SK-N-SH (cell line): ENCODE measurements around the gene GPR137B. TPM values are rescaled to one million over a fixed set of nuclear protein-coding genes. Genes with fewer than 3 reads are reported as not detected.

Experiments used
- CTCF ChIA-PET: fragments of 300-600, 350-600 bp; formaldehyde crosslinking; extraction: SDS; loops from one replicate; lab custom pipeline; 2021; lab: Yijun Ruan, JAX
- POLR2A ChIA-PET: fragments of 350-600 bp; sonication (Branson Sonifier 250); formaldehyde crosslinking; extraction: SDS; loops from one replicate; lab custom pipeline; 2020; ENCODE audit warnings: antibody characterized with exemption, inconsistent platforms; lab: Yijun Ruan, JAX
- DNase-seq: peaks from one replicate; pipeline ENCODE4 v3.0.0; 2012
- H2AFZ ChIP-seq: fragments of 200-600 bp; sonication (generic); 2 replicates; pipeline ENCODE4 v1.8.1; 2016; ENCODE audit warnings: antibody characterized with exemption, mild to moderate bottlenecking, low read depth
- H3F3A ChIP-seq: fragments of 200-600 bp; sonication (generic); replicated peaks from 2 replicates; pipeline ENCODE3; 2016; ENCODE audit warnings: antibody characterized with exemption, mild to moderate bottlenecking; ENCODE audit not compliant: insufficient read depth
- H3K27ac ChIP-seq, 2 experiments: fragments of 200-500 bp in 1 of 2; fragments of 200-600 bp in 1 of 2; sonication (Bioruptor generic) in 1 of 2; sonication (generic), shearing (Covaris generic) in 1 of 2; 2 replicates each; pipeline versions ENCODE4 v1.5.1 to v1.6.1; 2014 to 2016; ENCODE audit warnings: low read depth in 2 of 2, inconsistent platforms in 1 of 2, low read length in 1 of 2, mild to moderate bottlenecking in 1 of 2, mixed read lengths in 1 of 2
- H3K27me3 ChIP-seq: fragments of 200-600 bp; sonication (generic), shearing (Covaris generic); 2 replicates; pipeline ENCODE4 v1.6.1; 2016; ENCODE audit warnings: mixed run types; ENCODE audit not compliant: insufficient read depth
- H3K36me3 ChIP-seq, 2 experiments: fragments of 200-500 bp in 1 of 2; fragments of 200-600 bp in 1 of 2; sonication (Bioruptor generic) in 1 of 2; sonication (generic) in 1 of 2; replicated peaks in 1 of 2; 2 replicates each; pipeline versions ENCODE3 to v1.5.1; 2014 to 2016; ENCODE audit warnings: low read length in 1 of 2, mild to moderate bottlenecking in 1 of 2; ENCODE audit not compliant: insufficient read depth in 2 of 2, control insufficient read depth in 1 of 2
- H3K4me1 ChIP-seq, 2 experiments: fragments of 200-500 bp in 1 of 2; fragments of 200-600 bp in 1 of 2; sonication (Bioruptor generic) in 1 of 2; sonication (generic), shearing (Covaris generic) in 1 of 2; 2 replicates each; pipeline versions ENCODE4 v1.5.1 to v1.6.1; 2014 to 2016; ENCODE audit warnings: low read depth in 1 of 2, low read length in 1 of 2, mixed run types in 1 of 2; ENCODE audit not compliant: insufficient read depth in 2 of 2, control insufficient read depth in 1 of 2
- H3K4me2 ChIP-seq: fragments of 200-600 bp; sonication (generic), shearing (Covaris generic); 2 replicates; pipeline ENCODE4 v1.6.1; 2017; ENCODE audit warnings: mixed run types
- H3K4me3 ChIP-seq, 2 experiments: fragments of 200-500 bp in 1 of 2; fragments of 200-600 bp in 1 of 2; sonication (Bioruptor generic) in 1 of 2; sonication (generic), shearing (Covaris generic) in 1 of 2; 2 replicates each; pipeline versions ENCODE4 v1.5.1 to v1.8.1; 2014 to 2016; ENCODE audit warnings: low read depth in 2 of 2, inconsistent platforms in 1 of 2, low read length in 1 of 2, mild to moderate bottlenecking in 1 of 2, mixed read lengths in 1 of 2, moderate library complexity in 1 of 2
- H3K79me2 ChIP-seq: fragments of 200-600 bp; sonication (generic); 2 replicates; pipeline ENCODE4 v1.8.1; 2017; ENCODE audit warnings: mild to moderate bottlenecking; ENCODE audit not compliant: insufficient read depth
- H3K9ac ChIP-seq: fragments of 200-600 bp; sonication (generic); 2 replicates; pipeline ENCODE4 v1.6.1; 2017; ENCODE audit warnings: mixed run types
- H3K9me2 ChIP-seq: fragments of 200-600 bp; sonication (generic); 2 replicates; pipeline ENCODE4 v1.6.1; 2017; ENCODE audit warnings: mixed run types
- H3K9me3 ChIP-seq: fragments of 200-600 bp; sonication (generic); 2 replicates; pipeline ENCODE4 v1.6.1; 2017; ENCODE audit warnings: mixed run types, mild to moderate bottlenecking, moderate library complexity
- H4K20me1 ChIP-seq: fragments of 200-600 bp; sonication (generic); 2 replicates; pipeline ENCODE4 v1.6.1; 2017; ENCODE audit warnings: mild to moderate bottlenecking, mixed run types; ENCODE audit not compliant: insufficient read depth
- ELF1 ChIP-seq: IDR thresholded peaks from 2 replicates; pipeline ENCODE4 v1.4.0; 2012
- EP300 ChIP-seq, 2 experiments: IDR thresholded peaks; 2 replicates each; pipeline versions ENCODE4 v1.4.0 to v1.6.1; 2012; ENCODE audit warnings: borderline replicate concordance in 1 of 2, low read depth in 1 of 2, low read length in 1 of 2
- FOSL2 ChIP-seq: IDR thresholded peaks from 2 replicates; pipeline ENCODE4 v1.4.0; 2012; ENCODE audit warnings: low read depth, mild to moderate bottlenecking, moderate library complexity, borderline replicate concordance
- FOXM1 ChIP-seq: IDR thresholded peaks from 2 replicates; pipeline ENCODE4 v1.4.0; 2012; ENCODE audit warnings: low read depth, mild to moderate bottlenecking
- GATA2 ChIP-seq: sonication (generic); formaldehyde crosslinking; IDR thresholded peaks from 2 replicates; pipeline ENCODE4 v1.5.0; 2020; ENCODE audit warnings: mild to moderate bottlenecking, missing genetic modification reagents
- MXI1 ChIP-seq: IDR thresholded peaks from 2 replicates; pipeline ENCODE4 v1.6.1; 2012; ENCODE audit warnings: mild to moderate bottlenecking, low read depth, low read length, improper control_type of control experiment
- NFIC ChIP-seq: IDR thresholded peaks from 2 replicates; pipeline ENCODE4 v1.4.0; 2012; ENCODE audit warnings: borderline replicate concordance
- NRF1 ChIP-seq: IDR thresholded peaks from 2 replicates; pipeline ENCODE4 v1.6.1; 2012; ENCODE audit warnings: low read depth, mild to moderate bottlenecking, low read length
- POLR2AphosphoS5 ChIP-seq: IDR thresholded peaks from 2 replicates; pipeline ENCODE4 v1.6.1; 2012; ENCODE audit warnings: low read depth, low read length
- RCOR1 ChIP-seq: fragments of 150-350 bp; IDR thresholded peaks from 2 replicates; pipeline ENCODE4 v1.6.1; 2017; ENCODE audit warnings: antibody characterized with exemption, low read length
- RFX5 ChIP-seq: IDR thresholded peaks from 2 replicates; pipeline ENCODE4 v1.6.1; 2012; ENCODE audit warnings: mild to moderate bottlenecking, improper control_type of control experiment, low read length
- SIN3A ChIP-seq: IDR thresholded peaks from 2 replicates; pipeline ENCODE4 v1.6.1; 2012; ENCODE audit warnings: low read depth, mild to moderate bottlenecking, low read length, moderate library complexity, borderline replicate concordance
- TAF1 ChIP-seq: IDR thresholded peaks from 2 replicates; pipeline ENCODE4 v1.6.1; 2012; ENCODE audit warnings: low read depth, mild to moderate bottlenecking, low read length, moderate library complexity, borderline replicate concordance
- TCF12 ChIP-seq: IDR thresholded peaks from 2 replicates; pipeline ENCODE4 v1.4.0; 2012
- TEAD4 ChIP-seq: IDR thresholded peaks from 2 replicates; pipeline ENCODE4 v1.4.0; 2012; ENCODE audit warnings: mild to moderate bottlenecking, borderline replicate concordance; ENCODE audit not compliant: insufficient read depth
- YY1 ChIP-seq: IDR thresholded peaks from 2 replicates; pipeline ENCODE4 v1.4.0; 2012; ENCODE audit warnings: low read depth, mild to moderate bottlenecking
- WGBS: methylation state at CpG from one replicate; pipeline ENCODE4 v1.1.6; 2017; ENCODE audit warnings: low lambda C conversion rate; 5-methylcytosine and 5-hydroxymethylcytosine counted together
- polyA plus RNA-seq, 3 experiments: library from polyadenylated mRNA; depleted of rRNA; stranded (reverse); fragments of >200 nt; gene quantifications; 2 replicates each; pipeline ENCODE4 v1.2.3, GENCODE V29; 2012
- TF ChIP-seq, protein P1 (sequence below): IDR thresholded peaks from 2 replicates; pipeline ENCODE4 v1.4.0; 2012; ENCODE audit warnings: low read depth, borderline replicate concordance
- TF ChIP-seq, protein P2 (sequence below): IDR thresholded peaks from 2 replicates; pipeline ENCODE4; 2012
- TF ChIP-seq, protein P3 (sequence below): IDR thresholded peaks from 2 replicates; pipeline ENCODE4 v1.4.0; 2012; ENCODE audit warnings: low read depth, borderline replicate concordance
- TF ChIP-seq, protein P4 (sequence below): fragments of 150-350 bp; IDR thresholded peaks from 2 replicates; pipeline ENCODE4 v1.6.1; 2016; ENCODE audit warnings: mild to moderate bottlenecking, low read depth, low read length
- TF ChIP-seq, protein P5 (sequence below): fragments of 200-600 bp; sonication (generic); IDR thresholded peaks from 2 replicates; pipeline ENCODE4 v1.6.1; 2017; ENCODE audit warnings: antibody characterized with exemption, mild to moderate bottlenecking, moderate library complexity

GPR137B gene
- polyA plus RNA-seq, 1 of the 3 experiments (the other 2 are of a cell fraction) = 7.0 TPM

DNA sequence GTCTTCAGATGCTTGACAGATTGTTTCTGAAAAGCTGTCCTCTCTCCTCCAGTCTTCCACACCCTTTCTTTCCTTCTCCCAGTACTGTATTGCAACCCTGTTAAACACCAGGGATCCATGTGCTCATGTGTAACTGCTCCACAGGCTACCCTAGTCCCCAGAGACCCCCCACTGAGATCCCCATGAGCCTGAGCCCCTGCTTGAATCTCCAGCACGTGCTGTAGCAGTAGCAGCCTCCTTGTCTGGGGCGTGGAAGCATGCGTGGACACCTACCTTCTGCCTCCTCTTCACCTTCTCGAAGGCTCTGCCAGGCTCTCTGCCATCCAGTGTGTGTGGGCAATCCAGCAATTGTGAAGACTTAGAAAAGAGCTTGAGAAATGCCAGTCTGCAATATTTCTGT is 25.2 kb downstream of the GPR137B start (continued):
- no peak for TF ChIP-seq FOSL2
- no peak for TF ChIP-seq EP300 (IDR thresholded peaks at IDR 0.05; ENCODE audit: borderline replicate concordance in 1 of 2, low read depth in 1 of 2, low read length in 1 of 2)
- TF ChIP-seq YY1 = no peak
- no peak for TF ChIP-seq POLR2AphosphoS5
- TF ChIP-seq TCF12 = no peak
- no peak for TF ChIP-seq GATA2
- no peak for TF ChIP-seq SIN3A
- TF ChIP-seq ELF1 = no peak
- TF ChIP-seq, protein P1, sequence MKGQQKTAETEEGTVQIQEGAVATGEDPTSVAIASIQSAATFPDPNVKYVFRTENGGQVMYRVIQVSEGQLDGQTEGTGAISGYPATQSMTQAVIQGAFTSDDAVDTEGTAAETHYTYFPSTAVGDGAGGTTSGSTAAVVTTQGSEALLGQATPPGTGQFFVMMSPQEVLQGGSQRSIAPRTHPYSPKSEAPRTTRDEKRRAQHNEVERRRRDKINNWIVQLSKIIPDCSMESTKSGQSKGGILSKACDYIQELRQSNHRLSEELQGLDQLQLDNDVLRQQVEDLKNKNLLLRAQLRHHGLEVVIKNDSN = no peak

DNA sequence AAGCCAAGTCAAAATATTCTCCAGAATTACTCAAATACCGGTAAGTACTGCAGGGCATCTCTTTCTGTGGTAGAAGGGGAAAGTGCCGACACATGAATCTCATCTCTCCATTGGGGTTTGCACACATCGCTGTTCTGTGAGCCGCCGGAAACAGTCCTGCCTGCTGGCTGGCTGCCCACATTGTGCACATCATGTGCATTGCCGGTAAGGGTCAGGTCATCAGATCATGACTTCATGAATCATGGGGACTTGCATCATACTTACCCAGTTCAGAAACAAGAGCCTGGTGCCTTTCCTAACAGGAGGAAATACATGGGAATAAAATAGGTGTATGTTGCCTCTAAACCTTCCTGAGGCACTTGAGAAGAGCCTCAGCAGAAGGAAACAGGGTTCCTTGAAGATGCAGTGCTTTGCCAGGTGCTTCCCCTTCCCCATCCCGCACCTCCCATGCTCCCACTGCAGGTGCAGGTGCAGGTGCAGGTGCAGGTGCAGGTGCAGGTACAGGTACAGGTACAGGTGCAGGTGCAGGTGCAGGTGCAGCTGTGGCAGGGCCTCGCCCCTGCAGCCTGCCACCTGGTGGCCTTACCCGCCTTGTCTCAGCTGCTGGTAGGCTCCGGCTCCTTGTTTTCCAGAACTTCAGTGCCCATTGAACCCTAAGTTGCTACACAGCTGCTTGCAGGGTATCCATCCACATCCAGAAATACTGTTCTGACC is 26.5 kb downstream of the GPR137B start:
- Histone ChIP-seq H3K27me3 (no peaks in the 10 kb centered on the region), H3F3A (no peaks in the 10 kb centered on the region), H3K9me3 (no peaks in the 10 kb centered on the region), H3K79me2 (no peaks in the 10 kb centered on the region), H3K36me3 (no peaks in the 10 kb centered on the region), H3K4me3 (no peak overlapping the region), H4K20me1 (no peaks in the 10 kb centered on the region), H3K4me2 (no peak overlapping the region), H3K9ac (no peak overlapping the region), H3K4me1 (no peaks in the 10 kb centered on the region), H3K9me2 (no peaks in the 10 kb centered on the region), H3K27ac (no peak overlapping the region), H2AFZ (no peak overlapping the region)
- 83% methylated on average over 9 of the region's 10 CpGs for WGBS
- TF ChIP-seq RCOR1 = no peak
- no peak for TF ChIP-seq SIN3A
- no peak for TF ChIP-seq EP300 (IDR thresholded peaks at IDR 0.05; ENCODE audit: borderline replicate concordance in 1 of 2, low read depth in 1 of 2, low read length in 1 of 2)
- TF ChIP-seq ELF1 = no peak
- TF ChIP-seq TAF1 = no peak
- TF ChIP-seq GATA2 = no peak
- TF ChIP-seq FOXM1 = no peak
- no peak for TF ChIP-seq NFIC
- no peak for TF ChIP-seq FOSL2
- TF ChIP-seq, protein P2, sequence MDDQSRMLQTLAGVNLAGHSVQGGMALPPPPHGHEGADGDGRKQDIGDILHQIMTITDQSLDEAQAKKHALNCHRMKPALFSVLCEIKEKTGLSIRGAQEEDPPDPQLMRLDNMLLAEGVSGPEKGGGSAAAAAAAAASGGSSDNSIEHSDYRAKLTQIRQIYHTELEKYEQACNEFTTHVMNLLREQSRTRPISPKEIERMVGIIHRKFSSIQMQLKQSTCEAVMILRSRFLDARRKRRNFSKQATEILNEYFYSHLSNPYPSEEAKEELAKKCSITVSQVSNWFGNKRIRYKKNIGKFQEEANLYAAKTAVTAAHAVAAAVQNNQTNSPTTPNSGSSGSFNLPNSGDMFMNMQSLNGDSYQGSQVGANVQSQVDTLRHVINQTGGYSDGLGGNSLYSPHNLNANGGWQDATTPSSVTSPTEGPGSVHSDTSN = no peak
- TF ChIP-seq, protein P3, sequence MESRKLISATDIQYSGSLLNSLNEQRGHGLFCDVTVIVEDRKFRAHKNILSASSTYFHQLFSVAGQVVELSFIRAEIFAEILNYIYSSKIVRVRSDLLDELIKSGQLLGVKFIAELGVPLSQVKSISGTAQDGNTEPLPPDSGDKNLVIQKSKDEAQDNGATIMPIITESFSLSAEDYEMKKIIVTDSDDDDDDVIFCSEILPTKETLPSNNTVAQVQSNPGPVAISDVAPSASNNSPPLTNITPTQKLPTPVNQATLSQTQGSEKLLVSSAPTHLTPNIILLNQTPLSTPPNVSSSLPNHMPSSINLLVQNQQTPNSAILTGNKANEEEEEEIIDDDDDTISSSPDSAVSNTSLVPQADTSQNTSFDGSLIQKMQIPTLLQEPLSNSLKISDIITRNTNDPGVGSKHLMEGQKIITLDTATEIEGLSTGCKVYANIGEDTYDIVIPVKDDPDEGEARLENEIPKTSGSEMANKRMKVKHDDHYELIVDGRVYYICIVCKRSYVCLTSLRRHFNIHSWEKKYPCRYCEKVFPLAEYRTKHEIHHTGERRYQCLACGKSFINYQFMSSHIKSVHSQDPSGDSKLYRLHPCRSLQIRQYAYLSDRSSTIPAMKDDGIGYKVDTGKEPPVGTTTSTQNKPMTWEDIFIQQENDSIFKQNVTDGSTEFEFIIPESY = no peak
- TF ChIP-seq MXI1 = no peak
- TF ChIP-seq NRF1 = no peak
- TF ChIP-seq, protein P4, sequence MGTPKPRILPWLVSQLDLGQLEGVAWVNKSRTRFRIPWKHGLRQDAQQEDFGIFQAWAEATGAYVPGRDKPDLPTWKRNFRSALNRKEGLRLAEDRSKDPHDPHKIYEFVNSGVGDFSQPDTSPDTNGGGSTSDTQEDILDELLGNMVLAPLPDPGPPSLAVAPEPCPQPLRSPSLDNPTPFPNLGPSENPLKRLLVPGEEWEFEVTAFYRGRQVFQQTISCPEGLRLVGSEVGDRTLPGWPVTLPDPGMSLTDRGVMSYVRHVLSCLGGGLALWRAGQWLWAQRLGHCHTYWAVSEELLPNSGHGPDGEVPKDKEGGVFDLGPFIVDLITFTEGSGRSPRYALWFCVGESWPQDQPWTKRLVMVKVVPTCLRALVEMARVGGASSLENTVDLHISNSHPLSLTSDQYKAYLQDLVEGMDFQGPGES = no peak
- TF ChIP-seq, protein P5, sequence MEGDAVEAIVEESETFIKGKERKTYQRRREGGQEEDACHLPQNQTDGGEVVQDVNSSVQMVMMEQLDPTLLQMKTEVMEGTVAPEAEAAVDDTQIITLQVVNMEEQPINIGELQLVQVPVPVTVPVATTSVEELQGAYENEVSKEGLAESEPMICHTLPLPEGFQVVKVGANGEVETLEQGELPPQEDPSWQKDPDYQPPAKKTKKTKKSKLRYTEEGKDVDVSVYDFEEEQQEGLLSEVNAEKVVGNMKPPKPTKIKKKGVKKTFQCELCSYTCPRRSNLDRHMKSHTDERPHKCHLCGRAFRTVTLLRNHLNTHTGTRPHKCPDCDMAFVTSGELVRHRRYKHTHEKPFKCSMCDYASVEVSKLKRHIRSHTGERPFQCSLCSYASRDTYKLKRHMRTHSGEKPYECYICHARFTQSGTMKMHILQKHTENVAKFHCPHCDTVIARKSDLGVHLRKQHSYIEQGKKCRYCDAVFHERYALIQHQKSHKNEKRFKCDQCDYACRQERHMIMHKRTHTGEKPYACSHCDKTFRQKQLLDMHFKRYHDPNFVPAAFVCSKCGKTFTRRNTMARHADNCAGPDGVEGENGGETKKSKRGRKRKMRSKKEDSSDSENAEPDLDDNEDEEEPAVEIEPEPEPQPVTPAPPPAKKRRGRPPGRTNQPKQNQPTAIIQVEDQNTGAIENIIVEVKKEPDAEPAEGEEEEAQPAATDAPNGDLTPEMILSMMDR = no peak
- no peak for TF ChIP-seq TEAD4
- TF ChIP-seq RFX5 = no peak
- TF ChIP-seq POLR2AphosphoS5 = no peak
- no peak for DNase-seq
- POLR2A ChIA-PET = no interaction called here
- CTCF ChIA-PET = no interaction called here
